ENCODE measurements around the gene AKTIP.
"Not testable (repeated sequence)": the region's sequence is repeated elsewhere in the genome, so short reads cannot be mapped to it uniquely, and the experiment has no call there.

The AKTIP gene

DNA sequence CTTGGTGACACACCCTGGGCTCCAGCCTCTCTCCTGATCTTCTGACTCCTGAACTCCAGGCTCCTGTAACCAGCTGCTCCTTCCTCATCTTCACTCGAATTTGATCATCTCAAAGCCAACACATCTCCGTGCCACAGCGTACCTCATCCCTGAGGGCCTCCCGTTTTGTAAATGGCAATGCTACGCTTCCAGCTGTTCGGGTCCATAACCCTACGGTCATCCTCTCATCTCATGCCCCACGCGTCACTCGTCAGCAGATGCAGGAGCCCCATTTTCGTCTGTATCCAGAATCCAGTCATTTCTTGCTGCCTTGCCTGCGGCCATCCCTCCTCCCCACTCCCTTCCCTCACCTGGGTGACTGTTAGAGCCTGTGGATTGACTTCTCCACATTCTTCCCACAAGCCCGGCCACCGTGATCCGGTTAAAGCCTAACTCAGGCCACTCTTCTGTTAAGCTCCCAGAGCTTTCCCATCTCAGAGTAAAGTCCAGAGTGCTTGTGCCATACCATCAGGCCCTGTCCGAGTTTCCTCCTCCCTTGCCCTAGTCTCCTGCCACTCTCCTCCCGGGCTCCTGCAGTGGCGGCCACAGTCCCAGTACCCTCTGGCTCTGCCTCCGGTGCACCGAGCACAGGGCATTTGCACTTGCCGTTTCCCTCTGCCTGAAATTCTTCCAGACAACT is 20.3 kb upstream of the AKTIP start:
- no peak for FAIRE-seq
- no peak for DNase-seq (ENCODE audit: insufficient read length, low spot score)
- TF ChIP-seq CTCF (IDR thresholded peaks at IDR 0.05; ENCODE audit: insufficient read depth, missing control alignments): no peak

- FAIRE-seq (no peak), DNase-seq (ENCODE audit: insufficient read length, low spot score) (no peak)
- no peak for TF ChIP-seq CTCF (IDR thresholded peaks at IDR 0.05; ENCODE audit: insufficient read depth, missing control alignments)
Observed at GRCh38 chr16:53519417-53520091, 16.5 kb upstream of the AKTIP start.

DNA sequence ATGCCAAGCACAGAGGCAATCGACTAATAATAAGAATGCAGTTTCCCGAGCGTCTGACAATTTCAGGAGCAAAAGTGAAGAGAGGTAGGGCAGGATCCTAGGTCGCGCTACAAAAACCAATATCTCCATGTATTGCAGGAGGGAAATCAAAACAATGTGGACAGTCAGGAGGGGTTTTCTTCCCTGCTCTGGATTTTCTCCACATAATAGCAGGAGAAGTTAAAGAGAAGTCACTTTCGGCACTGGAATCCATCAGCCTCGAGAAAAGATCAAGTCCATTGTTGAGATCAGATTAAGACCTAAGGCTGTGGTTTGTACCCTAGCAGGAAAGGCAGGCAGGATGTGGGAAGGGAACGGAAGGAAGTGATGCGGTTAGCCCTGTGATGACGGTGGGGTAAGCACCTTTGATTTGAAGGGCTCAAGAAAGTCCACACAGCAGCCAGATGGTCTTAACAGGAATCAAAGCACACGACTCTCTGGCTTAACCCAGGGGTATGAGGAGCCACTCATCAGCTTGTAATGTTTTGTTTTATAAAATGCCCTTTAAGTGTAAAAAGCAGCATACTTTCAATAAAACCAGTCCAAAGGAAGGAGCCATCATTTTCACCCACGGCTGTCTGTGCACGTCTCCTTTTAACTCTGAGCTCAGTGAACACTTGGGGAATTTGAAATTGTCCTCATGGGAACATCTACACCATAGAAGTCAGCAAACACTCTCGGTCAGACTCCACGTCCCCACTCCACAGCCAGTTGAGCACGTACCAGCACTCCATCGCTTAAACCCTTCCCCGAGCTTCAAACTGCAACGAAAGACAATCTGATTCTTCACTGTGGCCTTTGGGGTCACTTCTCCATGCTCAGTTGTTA is 15.8 kb upstream of the AKTIP start:
- FAIRE-seq (no peak), DNase-seq (ENCODE audit: insufficient read length, low spot score) (no peak)
- TF ChIP-seq CTCF (IDR thresholded peaks at IDR 0.05; ENCODE audit: insufficient read depth, missing control alignments): no peak

GRCh38 chr16:53517851-53518250 is 14.8 kb upstream of the AKTIP start:
- FAIRE-seq (no peak), DNase-seq (ENCODE audit: insufficient read length, low spot score) (no peak)
- TF ChIP-seq CTCF (IDR thresholded peaks at IDR 0.05; ENCODE audit: insufficient read depth, missing control alignments): no peak

- TF ChIP-seq CTCF (IDR thresholded peaks at IDR 0.05; ENCODE audit: insufficient read depth, missing control alignments): no peak
- no peak for FAIRE-seq
- no peak for DNase-seq (ENCODE audit: insufficient read length, low spot score)
Observed at GRCh38 chr16:53515811-53516210, 12.8 kb upstream of the AKTIP start.

GRCh38 chr16:53515259-53515658 is 12.2 kb upstream of the AKTIP start:
- TF ChIP-seq CTCF (IDR thresholded peaks at IDR 0.05; ENCODE audit: insufficient read depth, missing control alignments): no peak
- DNase-seq (ENCODE audit: insufficient read length, low spot score) (no peak), FAIRE-seq (no peak)

- not testable (repeated sequence) for DNase-seq (ENCODE audit: insufficient read length, low spot score); FAIRE-seq
Observed at GRCh38 chr16:53512795-53513194, 9.8 kb upstream of the AKTIP start.

Data from D721Med (cell line).